GM21619 (cell line): Measurements from ENCODE around the gene HMG20A.

Experiments used
- ATAC-seq: cut with Tn5 transposase; IDR thresholded peaks from one replicate; pipeline ENCODE4 v1.9.1; 2021; ENCODE audit not compliant: unreplicated experiment

The HMG20A gene

GRCh38 chr15:77475001-77475400 is 54.3 kb downstream of the HMG20A start:
- no peak for ATAC-seq

- no peak for ATAC-seq
These were observed 55.2 kb downstream of the HMG20A start for GRCh38 chr15:77475898-77476297.

DNA sequence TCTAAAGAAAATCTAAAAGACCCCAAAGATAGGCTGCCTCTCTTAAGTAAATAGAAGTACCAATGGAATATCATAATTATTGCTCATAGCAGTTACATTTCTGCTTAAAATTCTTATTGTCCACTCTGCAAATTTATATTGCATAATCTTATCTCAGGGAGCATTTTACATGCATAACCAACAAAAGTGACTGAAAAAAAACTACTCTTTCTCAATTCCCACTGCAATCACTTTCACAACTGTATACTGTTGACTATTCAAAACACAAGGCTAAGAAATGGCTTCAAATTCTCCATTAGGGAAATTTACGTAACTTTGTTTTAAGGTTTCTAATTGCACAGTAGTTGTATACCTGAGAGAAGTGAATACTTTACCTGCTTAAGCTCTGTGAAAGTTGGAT is 56.3 kb downstream of the HMG20A start:
- ATAC-seq: no peak

GRCh38 chr15:77478051-77478450 is 57.4 kb downstream of the HMG20A start:
- no peak for ATAC-seq

DNA sequence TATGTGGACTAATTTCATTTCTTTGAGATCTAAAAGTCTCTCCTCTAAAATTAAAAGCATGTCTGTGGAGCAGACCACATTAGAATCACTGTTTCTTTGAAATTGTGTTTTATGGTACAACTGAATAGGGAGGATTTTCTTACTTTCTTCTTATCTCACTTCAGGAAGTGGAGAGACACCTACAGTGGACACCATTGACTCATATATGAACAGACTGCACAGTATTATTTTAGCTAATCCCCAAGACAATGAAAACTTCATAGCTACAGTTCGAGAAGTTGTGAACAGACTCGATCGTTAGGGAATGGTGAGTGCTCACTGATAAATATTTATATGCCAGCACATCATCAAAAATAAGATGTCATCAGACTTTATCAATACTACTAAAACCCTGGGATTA is 58.3 kb downstream of the HMG20A start:
- ATAC-seq: no peak

DNA sequence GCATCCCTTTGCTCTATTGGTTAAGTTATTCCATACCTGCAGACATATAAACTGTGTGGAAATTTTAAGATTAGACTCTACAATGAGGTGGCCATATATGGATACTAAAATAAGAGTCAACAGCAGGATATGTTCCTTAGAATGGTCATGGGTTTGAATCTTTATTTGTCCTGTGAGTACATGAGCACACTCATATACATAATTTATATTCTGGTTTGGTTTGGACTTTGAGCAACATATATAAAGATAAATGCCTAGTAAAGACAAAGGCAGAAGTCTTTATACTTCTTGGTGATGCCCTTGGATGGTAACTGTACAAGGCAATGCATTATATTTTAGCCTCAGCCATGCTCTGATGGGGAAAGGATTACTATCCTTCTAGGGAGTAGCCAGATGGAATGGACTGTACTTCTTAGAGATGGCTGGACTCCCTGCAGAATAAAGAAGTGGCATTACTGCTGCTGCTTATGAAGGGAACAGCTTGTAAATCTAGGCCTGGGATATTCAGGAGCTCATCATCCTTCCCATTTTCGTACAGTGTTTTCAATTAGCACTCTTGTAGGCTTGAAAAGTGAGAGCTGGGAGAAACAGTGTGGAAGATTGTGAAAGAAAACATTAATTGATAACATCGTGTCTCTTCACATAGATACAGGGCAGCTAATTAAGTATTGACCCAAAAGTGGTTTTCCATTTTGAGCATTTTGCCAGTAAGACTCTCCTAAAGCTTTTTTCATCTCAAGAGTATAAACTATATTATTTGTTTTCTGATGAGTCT is 60.4 kb downstream of the HMG20A start:
- ATAC-seq: no peak

DNA sequence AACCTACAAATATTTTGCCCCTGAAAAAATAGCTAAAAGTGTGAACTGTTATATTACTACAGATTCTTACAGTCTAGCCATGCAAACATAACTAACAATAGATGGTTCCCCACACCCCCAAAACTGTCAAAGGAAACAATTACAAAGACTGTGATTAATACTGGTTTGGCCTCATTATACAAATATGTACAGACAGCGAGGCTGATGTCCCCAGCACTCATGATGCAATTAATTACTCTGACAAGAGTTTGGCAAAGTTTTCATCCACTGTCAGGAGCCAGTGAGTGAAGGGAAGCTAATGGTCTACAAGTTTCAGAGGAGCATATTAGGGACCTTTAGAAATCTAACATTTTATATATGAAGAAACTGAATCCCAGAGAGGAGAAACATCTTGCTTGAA is 61.0 kb downstream of the HMG20A start:
- ATAC-seq: no peak

DNA sequence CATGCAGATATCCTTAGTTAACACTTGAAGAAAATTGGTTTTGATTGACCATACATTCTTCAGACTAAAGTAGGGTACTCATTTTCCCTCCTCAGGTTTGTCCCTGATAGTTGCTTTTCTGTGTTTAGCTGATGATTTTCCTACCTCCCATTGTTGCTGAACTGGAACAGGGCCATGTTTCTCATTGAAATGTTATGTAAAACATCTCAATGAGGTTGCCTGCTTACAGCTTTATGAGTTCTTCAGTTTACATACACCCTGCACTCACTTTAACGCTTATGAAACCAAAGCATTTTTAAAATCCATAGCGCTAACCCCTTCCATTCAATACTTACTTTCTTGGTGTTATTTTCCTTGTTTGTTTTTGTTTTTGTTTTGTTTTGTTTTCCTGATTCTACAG is 61.9 kb downstream of the HMG20A start:
- ATAC-seq: no peak

DNA sequence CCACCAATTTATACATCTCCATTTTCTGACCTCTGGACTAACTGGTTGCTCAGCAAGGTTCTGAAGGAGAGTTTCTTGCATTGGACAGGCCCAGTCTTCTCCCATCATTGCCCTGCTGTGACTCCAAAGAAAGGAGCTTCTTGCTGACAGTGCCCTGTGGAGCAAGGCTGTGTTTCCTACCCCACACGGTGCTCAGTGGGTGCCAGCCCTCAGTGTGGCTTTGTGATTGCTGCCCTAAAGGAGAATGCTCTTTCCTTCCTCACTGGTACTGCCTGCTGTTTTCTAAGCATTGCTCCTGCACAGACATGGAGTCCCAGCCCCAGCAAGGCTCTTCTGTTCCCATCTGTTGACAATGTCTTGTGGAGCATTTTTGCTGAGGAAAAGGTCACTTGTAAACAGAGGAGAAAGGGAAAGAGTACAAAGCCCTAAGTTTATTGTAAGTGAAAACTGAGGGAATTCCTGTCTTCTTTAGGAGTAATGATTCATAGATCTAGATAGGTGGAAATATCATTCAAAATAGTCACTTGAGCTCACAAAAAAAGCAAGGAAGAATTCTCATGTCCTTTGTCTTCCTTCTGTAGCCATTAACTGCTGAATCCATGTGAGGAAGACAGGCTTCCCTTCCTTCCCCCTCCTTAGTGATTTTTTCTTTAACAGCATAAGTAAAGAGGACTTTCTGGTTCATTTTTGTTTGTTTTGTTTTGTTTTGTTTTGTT is 62.9 kb downstream of the HMG20A start:
- ATAC-seq: no peak

DNA sequence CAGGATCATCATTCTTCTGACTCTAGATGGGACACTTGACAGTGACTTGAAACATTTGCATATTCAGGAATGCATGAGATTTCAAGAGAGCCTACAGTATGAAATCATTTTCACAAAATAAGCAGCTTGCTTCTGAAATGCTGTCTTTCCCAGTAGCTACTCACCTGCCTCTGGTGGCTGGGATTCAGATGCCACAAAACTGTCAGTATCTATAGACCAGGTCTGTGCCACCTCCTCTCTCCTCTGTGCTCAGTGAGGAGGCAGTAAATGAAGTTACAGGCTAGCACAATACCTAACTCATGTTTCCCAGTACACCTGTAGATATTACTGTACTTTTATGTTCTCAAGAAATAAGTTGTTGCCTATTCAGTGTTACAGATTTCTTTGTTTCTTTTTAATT is 64.3 kb downstream of the HMG20A start:
- no peak for ATAC-seq

GRCh38 chr15:77486542-77487468 is 66.1 kb downstream of the HMG20A start:
- ATAC-seq: no peak

GRCh38 chr15:77487469-77487842 is 66.8 kb downstream of the HMG20A start:
- ATAC-seq: no peak

DNA sequence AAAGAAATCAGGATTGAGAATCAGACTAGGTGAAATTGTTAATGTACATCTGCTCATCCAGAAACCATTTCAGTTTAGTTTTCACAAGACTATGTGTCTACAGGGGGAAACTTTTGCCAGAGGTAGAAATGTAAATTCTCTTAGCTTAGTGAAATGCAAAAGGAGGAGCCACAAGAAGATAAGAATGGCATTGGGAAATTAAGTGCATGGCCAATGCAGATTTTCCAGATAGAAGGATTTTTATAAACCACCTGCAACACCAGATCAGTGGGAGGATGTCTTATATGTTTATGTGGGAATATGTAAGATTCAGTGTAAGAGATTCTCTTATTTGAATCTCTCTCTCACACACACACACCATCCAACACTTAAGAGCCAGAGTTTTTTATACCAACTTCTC is 67.2 kb downstream of the HMG20A start:
- no peak for ATAC-seq

DNA sequence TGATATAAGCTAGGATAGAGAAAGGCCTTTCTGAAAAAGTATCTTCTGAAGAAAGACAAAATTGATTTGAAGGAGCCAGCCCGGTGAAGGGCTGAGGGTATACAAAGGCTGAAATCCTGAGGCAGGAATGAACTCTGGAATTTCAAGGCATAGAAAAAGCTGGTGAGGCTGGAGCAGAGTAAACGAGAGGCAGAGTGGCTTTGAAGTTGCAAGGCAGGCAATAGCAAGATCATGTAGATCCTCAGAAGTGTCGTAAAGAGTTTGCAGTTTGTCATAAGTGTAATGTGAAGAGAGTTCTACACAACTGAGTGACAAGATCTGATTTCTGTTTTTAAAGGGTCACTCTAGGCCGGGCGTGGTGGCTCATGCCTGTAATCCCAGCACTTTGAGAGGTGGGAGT is 69.0 kb downstream of the HMG20A start:
- ATAC-seq: no peak

DNA sequence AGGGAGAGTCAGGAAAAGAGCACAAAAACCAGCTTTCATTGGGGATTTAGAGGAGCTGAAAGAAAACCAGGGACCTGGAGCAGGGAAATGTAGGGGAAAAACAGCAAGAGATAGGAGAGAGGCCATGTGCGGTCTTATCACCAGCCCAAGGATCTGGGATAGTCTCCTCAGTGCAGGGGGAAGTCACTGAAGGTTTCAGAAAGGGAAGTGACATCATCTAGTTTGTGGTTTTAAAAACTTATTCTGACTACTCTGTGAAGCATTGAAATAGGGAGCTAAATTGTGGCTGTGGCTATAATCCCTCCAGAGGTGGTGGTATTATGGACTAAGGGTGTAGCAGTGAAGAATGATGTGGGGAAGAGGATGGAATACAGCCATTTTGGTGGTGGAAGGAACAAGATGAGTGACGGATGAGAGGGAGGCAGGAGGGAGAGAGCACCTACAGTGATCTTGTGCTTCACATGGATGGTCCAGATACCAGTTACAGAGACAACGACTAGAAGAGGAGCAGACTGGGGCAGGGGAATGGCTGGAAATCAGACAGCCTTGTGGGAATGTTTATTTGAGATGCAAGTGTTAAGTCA is 72.7 kb downstream of the HMG20A start:
- no peak for ATAC-seq

- no peak for ATAC-seq
These were observed 73.6 kb downstream of the HMG20A start for GRCh38 chr15:77494073-77494867.

DNA sequence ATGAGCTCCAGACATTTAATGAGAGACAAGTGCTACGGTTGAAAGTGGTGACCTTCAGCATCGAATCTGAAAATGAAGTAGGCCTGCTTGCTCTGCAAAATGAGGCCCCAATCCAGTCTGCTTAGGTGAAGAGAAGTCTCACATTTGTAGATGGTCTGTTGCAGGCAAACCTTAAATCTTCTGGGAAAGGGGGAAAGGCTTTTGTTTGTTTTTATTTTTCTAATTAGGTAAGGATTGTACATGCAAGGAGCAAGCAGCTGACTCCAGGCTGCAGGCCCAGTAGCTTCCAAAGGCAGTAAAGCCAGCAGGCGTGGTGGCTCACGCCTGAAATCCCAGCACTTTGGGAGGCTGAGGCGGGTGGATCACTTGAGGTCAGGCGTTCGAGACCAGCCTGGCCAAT is 74.3 kb downstream of the HMG20A start:
- no peak for ATAC-seq

DNA sequence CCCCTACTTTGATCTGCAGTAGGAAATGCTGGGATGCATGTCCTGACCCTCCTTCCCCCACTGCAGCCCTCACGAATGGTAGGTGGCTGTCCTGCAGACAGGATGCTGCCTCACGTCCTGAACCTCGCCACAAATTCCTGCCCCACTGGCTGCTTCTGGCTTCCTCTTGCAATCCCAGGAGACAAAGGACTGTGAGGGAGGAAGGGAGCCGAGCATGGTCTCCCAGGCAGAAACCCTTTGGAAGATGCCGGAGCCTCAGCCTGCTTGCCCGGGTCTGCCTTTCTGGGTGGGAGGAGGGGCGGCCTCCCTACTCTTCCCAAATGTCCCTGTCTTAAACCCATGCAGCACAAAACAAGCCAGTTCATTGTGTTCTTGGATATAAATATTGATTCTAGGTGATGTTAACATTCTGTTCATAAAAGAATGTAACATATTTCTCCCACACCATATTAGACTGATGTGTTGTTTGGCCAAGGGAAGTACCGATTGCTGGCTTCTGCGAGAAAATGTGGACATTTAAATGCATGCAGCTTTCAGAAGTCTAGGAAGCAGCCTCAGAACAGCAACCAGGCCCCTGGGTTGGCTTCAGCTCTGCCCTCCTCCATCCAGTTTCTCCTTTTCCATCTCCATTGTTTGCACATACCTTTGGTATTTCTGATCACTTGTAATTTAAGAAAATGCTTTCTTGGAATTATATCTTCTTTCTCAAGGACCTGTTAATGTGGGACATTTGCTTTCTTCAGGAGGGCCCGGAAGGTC is 75.3 kb downstream of the HMG20A start:
- ATAC-seq: no peak

- no peak for ATAC-seq
These were observed 76.0 kb downstream of the HMG20A start for GRCh38 chr15:77496715-77497109.
